WTC11 (cell line): ENCODE measurements around the gene PLEKHA6. TPM values are rescaled to one million over a fixed set of nuclear protein-coding genes. Genes with fewer than 3 reads are reported as not detected.

Source experiments
- ATAC-seq: fragments of 200-7000 bp; cut with Tn5 transposase; 2 replicates; pipeline ENCODE4 v1.10.0; 2021; ENCODE audit warnings: mild to moderate bottlenecking, moderate library complexity
- CTCF ChIA-PET: fragments of 300-600 bp; sonication (Branson Sonifier 250); formaldehyde crosslinking; loops from one replicate; lab custom pipeline; 2021; ENCODE audit warnings: antibody characterized with exemption; lab: Charles Lee
- POLR2A ChIA-PET: fragments of 350-600 bp; sonication (Branson Sonifier 250); formaldehyde crosslinking; loops from one replicate; lab custom pipeline; 2021; ENCODE audit warnings: antibody characterized with exemption; lab: Charles Lee
- DNase-seq: peaks from one replicate; pipeline ENCODE4 v3.0.0; 2021; ENCODE audit warnings: low spot score
- H3K27ac Mint-ChIP-seq: 2 replicates; pipeline ENCODE4 v1.8.0; 2021; ENCODE audit warnings: mixed read lengths
- H3K27me3 Mint-ChIP-seq: 2 replicates; pipeline ENCODE4 v1.8.0; 2021; ENCODE audit warnings: low read depth, mild to moderate bottlenecking, moderate library complexity, mixed read lengths
- H3K36me3 Mint-ChIP-seq: 2 replicates; pipeline ENCODE4 v1.8.0; 2021; ENCODE audit warnings: mixed read lengths
- H3K4me1 Mint-ChIP-seq: 2 replicates; pipeline ENCODE4 v1.8.0; 2022; ENCODE audit warnings: mixed read lengths
- H3K4me3 Mint-ChIP-seq: 2 replicates; pipeline ENCODE4 v1.8.0; 2021; ENCODE audit warnings: mild to moderate bottlenecking, moderate library complexity, mixed read lengths
- H3K9me3 Mint-ChIP-seq: 2 replicates; pipeline ENCODE4 v1.8.0; 2021; ENCODE audit warnings: mixed read lengths
- ATF1 ChIP-seq: sonication (generic); formaldehyde crosslinking; IDR thresholded peaks from 2 replicates; pipeline ENCODE4 v1.8.1; 2023; ENCODE audit warnings: mild to moderate bottlenecking, moderate library complexity, missing genetic modification reagents
- CREM ChIP-seq: sonication (generic); formaldehyde crosslinking; IDR thresholded peaks from 2 replicates; pipeline ENCODE4 v1.8.1; 2022; ENCODE audit warnings: mild to moderate bottlenecking, missing genetic modification reagents, moderate library complexity
- EMX1 ChIP-seq: fragments of 250-450 bp; sonication (Bioruptor Pico); IDR thresholded peaks from 2 replicates; pipeline ENCODE4 v1.8.0; 2021; ENCODE audit warnings: mild to moderate bottlenecking
- ETV6 ChIP-seq: sonication (generic); formaldehyde crosslinking; IDR thresholded peaks from 2 replicates; pipeline ENCODE4 v1.8.1; 2022; ENCODE audit warnings: mild to moderate bottlenecking, missing genetic modification reagents
- GABPB1 ChIP-seq: sonication (generic); formaldehyde crosslinking; IDR thresholded peaks from 2 replicates; pipeline ENCODE4 v1.8.1; 2023; ENCODE audit warnings: mild to moderate bottlenecking, missing genetic modification reagents
- NFYB ChIP-seq: sonication (generic); formaldehyde crosslinking; conservative IDR thresholded peaks from 2 replicates; pipeline ENCODE4 v1.8.0; 2022; ENCODE audit warnings: low read depth, missing genetic modification reagents
- NR3C1 ChIP-seq: sonication (generic); formaldehyde crosslinking; conservative IDR thresholded peaks from 2 replicates; pipeline ENCODE4 v1.8.1; 2023; ENCODE audit warnings: low read depth, mild to moderate bottlenecking, missing genetic modification reagents
- PRRX2 ChIP-seq: fragments of 250-450 bp; sonication (Bioruptor Pico); IDR thresholded peaks from 2 replicates; pipeline ENCODE4 v1.8.0; 2021; ENCODE audit warnings: mild to moderate bottlenecking
- RELA ChIP-seq: sonication (generic); formaldehyde crosslinking; IDR thresholded peaks from 2 replicates; pipeline ENCODE4 v1.8.1; 2022; ENCODE audit warnings: missing genetic modification reagents, mild to moderate bottlenecking, borderline replicate concordance
- SMAD4 ChIP-seq: sonication (generic); formaldehyde crosslinking; IDR thresholded peaks from 2 replicates; pipeline ENCODE4 v1.8.0; 2022; ENCODE audit warnings: mild to moderate bottlenecking, missing genetic modification reagents
- TEAD4 ChIP-seq: sonication (generic); formaldehyde crosslinking; IDR thresholded peaks from 2 replicates; pipeline ENCODE4 v1.8.0; 2022; ENCODE audit warnings: mild to moderate bottlenecking, missing genetic modification reagents
- ZNF138 ChIP-seq: sonication (generic); formaldehyde crosslinking; conservative IDR thresholded peaks from 2 replicates; pipeline ENCODE4 v1.8.1; 2022; ENCODE audit warnings: mild to moderate bottlenecking, moderate library complexity, missing genetic modification reagents
- ZNF416 ChIP-seq: fragments of 250-450 bp; sonication (Bioruptor Pico); IDR thresholded peaks from 2 replicates; pipeline ENCODE4 v1.9.0; 2021; ENCODE audit warnings: mild to moderate bottlenecking, inconsistent platforms
- total RNA-seq: library from RNA; stranded (reverse); gene quantifications from 3 replicates; pipeline ENCODE4 v1.2.3, GENCODE V29; 2021
- TF ChIP-seq, protein P1 (sequence below): sonication (generic); formaldehyde crosslinking; IDR thresholded peaks from 2 replicates; pipeline ENCODE4 v1.8.0; 2022; ENCODE audit warnings: mild to moderate bottlenecking, missing genetic modification reagents
- TF ChIP-seq, protein P2 (sequence below): fragments of 250-450 bp; sonication (Bioruptor Pico); IDR thresholded peaks from 2 replicates; pipeline ENCODE4 v1.9.0; 2021; ENCODE audit warnings: mild to moderate bottlenecking
- TF ChIP-seq, protein P3 (sequence below): sonication (generic); formaldehyde crosslinking; IDR thresholded peaks from 2 replicates; pipeline ENCODE4 v1.8.1; 2023; ENCODE audit warnings: mild to moderate bottlenecking, missing genetic modification reagents, moderate library complexity
- TF ChIP-seq, protein P4 (sequence below): fragments of 200-600 bp; IDR thresholded peaks from 2 replicates; pipeline ENCODE4 v1.8.0; 2022; ENCODE audit warnings: antibody characterized with exemption
- TF ChIP-seq, protein P5 (sequence below): fragments of 250-450 bp; sonication (Bioruptor Pico); IDR thresholded peaks from 2 replicates; pipeline ENCODE4 v1.9.0; 2021; ENCODE audit warnings: mild to moderate bottlenecking
- TF ChIP-seq, protein P6 (sequence below): fragments of 250-450 bp; sonication (Bioruptor Pico); IDR thresholded peaks from 2 replicates; pipeline ENCODE4 v1.9.0; 2021; ENCODE audit warnings: mild to moderate bottlenecking, borderline replicate concordance
- TF ChIP-seq, protein P7 (sequence below): sonication (generic); formaldehyde crosslinking; IDR thresholded peaks from 2 replicates; pipeline ENCODE4 v1.8.0; 2023; ENCODE audit warnings: missing genetic modification reagents, mild to moderate bottlenecking, borderline replicate concordance

PLEKHA6 gene
- total RNA-seq, 1 experiment from 2014 or later = 11.6 TPM

DNA sequence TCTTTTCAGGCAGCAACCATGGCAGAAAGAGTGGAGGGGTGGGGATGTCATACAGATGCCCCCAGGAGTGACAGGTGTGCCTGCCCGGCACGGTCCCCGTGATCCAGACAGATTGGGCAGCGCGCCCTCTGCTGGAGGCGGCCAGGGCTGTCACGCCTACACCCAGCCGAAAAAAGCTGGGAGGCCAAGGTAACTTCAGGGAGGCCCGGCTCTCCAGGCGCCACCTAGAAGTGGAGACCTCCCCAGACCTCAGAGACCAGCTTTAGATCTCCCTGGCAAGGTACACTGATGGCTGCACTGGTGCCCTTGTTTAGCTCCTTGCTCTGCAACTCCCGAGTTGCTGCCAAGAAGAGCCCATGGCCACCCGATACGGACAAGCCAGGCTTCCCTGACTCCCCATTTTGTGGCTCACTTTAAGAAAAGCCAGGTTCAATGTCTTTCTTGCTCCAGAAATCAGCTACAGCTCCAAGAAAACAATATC is 152.6 kb downstream of the PLEKHA6 start (continued):
- TF ChIP-seq, protein P1, sequence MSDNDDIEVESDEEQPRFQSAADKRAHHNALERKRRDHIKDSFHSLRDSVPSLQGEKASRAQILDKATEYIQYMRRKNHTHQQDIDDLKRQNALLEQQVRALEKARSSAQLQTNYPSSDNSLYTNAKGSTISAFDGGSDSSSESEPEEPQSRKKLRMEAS = 0 out of 2 replicates have a peak, but pooled peaks have one; percentile 23
- TF ChIP-seq EMX1 (CRISPR knock-in tag) (no peak), ATF1 (no peak), NFYB (no peak), ZNF138 (CRISPR knock-in tag) (no peak), ZNF416 (CRISPR knock-in tag) (no peak), CREM (peak; percentile 40; the same call in 1 of the 2 replicates), RELA (CRISPR knock-in tag) (no peak)
- TF ChIP-seq, protein P2, sequence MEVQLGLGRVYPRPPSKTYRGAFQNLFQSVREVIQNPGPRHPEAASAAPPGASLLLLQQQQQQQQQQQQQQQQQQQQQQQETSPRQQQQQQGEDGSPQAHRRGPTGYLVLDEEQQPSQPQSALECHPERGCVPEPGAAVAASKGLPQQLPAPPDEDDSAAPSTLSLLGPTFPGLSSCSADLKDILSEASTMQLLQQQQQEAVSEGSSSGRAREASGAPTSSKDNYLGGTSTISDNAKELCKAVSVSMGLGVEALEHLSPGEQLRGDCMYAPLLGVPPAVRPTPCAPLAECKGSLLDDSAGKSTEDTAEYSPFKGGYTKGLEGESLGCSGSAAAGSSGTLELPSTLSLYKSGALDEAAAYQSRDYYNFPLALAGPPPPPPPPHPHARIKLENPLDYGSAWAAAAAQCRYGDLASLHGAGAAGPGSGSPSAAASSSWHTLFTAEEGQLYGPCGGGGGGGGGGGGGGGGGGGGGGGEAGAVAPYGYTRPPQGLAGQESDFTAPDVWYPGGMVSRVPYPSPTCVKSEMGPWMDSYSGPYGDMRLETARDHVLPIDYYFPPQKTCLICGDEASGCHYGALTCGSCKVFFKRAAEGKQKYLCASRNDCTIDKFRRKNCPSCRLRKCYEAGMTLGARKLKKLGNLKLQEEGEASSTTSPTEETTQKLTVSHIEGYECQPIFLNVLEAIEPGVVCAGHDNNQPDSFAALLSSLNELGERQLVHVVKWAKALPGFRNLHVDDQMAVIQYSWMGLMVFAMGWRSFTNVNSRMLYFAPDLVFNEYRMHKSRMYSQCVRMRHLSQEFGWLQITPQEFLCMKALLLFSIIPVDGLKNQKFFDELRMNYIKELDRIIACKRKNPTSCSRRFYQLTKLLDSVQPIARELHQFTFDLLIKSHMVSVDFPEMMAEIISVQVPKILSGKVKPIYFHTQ (CRISPR knock-in tag) = no peak
- TF ChIP-seq, protein P3, sequence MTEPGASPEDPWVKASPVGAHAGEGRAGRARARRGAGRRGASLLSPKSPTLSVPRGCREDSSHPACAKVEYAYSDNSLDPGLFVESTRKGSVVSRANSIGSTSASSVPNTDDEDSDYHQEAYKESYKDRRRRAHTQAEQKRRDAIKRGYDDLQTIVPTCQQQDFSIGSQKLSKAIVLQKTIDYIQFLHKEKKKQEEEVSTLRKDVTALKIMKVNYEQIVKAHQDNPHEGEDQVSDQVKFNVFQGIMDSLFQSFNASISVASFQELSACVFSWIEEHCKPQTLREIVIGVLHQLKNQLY (CRISPR knock-in tag) = no peak
- TF ChIP-seq, protein P4, sequence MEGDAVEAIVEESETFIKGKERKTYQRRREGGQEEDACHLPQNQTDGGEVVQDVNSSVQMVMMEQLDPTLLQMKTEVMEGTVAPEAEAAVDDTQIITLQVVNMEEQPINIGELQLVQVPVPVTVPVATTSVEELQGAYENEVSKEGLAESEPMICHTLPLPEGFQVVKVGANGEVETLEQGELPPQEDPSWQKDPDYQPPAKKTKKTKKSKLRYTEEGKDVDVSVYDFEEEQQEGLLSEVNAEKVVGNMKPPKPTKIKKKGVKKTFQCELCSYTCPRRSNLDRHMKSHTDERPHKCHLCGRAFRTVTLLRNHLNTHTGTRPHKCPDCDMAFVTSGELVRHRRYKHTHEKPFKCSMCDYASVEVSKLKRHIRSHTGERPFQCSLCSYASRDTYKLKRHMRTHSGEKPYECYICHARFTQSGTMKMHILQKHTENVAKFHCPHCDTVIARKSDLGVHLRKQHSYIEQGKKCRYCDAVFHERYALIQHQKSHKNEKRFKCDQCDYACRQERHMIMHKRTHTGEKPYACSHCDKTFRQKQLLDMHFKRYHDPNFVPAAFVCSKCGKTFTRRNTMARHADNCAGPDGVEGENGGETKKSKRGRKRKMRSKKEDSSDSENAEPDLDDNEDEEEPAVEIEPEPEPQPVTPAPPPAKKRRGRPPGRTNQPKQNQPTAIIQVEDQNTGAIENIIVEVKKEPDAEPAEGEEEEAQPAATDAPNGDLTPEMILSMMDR = peak; percentile 94
- TF ChIP-seq, protein P5, sequence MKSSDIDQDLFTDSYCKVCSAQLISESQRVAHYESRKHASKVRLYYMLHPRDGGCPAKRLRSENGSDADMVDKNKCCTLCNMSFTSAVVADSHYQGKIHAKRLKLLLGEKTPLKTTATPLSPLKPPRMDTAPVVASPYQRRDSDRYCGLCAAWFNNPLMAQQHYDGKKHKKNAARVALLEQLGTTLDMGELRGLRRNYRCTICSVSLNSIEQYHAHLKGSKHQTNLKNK (CRISPR knock-in tag) = no peak

DNA sequence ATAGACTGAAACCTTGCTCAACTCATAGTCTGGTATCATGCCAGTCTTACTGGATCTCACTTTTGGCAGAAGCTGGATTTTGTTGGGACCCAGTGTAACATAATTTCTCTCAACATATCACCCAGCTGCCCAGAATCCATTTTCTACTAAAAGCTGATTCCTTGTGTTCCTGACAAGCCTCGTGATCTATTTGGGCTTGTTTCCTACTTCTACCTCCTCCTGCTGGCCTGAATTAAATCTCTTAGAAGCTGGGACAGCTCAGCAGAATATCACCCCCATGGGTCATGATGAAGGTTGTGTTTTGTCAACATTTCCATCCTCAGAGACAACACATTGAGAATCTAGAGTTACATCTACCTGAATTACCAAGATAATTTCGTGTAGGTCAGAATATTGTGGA is 153.6 kb downstream of the PLEKHA6 start:
- ChIA-PET POLR2A (no interaction called here), CTCF (interaction anchor here (0.6 to 6.0 kb wide), 12 partner anchors 9 to 321 kb away, joined by 3 to 159 read pairs (median 14); partner anchors contain the start of genes KISS1, PLEKHA6 and REN)
- Mint-ChIP-seq H3K36me3 (no peaks in the 10 kb centered on the region), H3K27me3 (no peaks in the 10 kb centered on the region; the same call in 1 of the 2 replicates), H3K4me1 (no peaks in the 10 kb centered on the region), H3K4me3 (no peak overlapping the region), H3K9me3 (no peaks in the 10 kb centered on the region), H3K27ac (no peak overlapping the region)
- DNase-seq (no peak), ATAC-seq (no peak)
- TF ChIP-seq, protein P6, sequence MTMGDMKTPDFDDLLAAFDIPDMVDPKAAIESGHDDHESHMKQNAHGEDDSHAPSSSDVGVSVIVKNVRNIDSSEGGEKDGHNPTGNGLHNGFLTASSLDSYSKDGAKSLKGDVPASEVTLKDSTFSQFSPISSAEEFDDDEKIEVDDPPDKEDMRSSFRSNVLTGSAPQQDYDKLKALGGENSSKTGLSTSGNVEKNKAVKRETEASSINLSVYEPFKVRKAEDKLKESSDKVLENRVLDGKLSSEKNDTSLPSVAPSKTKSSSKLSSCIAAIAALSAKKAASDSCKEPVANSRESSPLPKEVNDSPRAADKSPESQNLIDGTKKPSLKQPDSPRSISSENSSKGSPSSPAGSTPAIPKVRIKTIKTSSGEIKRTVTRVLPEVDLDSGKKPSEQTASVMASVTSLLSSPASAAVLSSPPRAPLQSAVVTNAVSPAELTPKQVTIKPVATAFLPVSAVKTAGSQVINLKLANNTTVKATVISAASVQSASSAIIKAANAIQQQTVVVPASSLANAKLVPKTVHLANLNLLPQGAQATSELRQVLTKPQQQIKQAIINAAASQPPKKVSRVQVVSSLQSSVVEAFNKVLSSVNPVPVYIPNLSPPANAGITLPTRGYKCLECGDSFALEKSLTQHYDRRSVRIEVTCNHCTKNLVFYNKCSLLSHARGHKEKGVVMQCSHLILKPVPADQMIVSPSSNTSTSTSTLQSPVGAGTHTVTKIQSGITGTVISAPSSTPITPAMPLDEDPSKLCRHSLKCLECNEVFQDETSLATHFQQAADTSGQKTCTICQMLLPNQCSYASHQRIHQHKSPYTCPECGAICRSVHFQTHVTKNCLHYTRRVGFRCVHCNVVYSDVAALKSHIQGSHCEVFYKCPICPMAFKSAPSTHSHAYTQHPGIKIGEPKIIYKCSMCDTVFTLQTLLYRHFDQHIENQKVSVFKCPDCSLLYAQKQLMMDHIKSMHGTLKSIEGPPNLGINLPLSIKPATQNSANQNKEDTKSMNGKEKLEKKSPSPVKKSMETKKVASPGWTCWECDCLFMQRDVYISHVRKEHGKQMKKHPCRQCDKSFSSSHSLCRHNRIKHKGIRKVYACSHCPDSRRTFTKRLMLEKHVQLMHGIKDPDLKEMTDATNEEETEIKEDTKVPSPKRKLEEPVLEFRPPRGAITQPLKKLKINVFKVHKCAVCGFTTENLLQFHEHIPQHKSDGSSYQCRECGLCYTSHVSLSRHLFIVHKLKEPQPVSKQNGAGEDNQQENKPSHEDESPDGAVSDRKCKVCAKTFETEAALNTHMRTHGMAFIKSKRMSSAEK (CRISPR knock-in tag) = no peak
- no peak for TF ChIP-seq PRRX2 (CRISPR knock-in tag)
- TF ChIP-seq ZNF138 (CRISPR knock-in tag) = no peak
- TF ChIP-seq, protein P4 = no peak
- no peak for TF ChIP-seq SMAD4 (CRISPR knock-in tag)
- TF ChIP-seq ETV6 (CRISPR knock-in tag) = no peak
- TF ChIP-seq, protein P7, sequence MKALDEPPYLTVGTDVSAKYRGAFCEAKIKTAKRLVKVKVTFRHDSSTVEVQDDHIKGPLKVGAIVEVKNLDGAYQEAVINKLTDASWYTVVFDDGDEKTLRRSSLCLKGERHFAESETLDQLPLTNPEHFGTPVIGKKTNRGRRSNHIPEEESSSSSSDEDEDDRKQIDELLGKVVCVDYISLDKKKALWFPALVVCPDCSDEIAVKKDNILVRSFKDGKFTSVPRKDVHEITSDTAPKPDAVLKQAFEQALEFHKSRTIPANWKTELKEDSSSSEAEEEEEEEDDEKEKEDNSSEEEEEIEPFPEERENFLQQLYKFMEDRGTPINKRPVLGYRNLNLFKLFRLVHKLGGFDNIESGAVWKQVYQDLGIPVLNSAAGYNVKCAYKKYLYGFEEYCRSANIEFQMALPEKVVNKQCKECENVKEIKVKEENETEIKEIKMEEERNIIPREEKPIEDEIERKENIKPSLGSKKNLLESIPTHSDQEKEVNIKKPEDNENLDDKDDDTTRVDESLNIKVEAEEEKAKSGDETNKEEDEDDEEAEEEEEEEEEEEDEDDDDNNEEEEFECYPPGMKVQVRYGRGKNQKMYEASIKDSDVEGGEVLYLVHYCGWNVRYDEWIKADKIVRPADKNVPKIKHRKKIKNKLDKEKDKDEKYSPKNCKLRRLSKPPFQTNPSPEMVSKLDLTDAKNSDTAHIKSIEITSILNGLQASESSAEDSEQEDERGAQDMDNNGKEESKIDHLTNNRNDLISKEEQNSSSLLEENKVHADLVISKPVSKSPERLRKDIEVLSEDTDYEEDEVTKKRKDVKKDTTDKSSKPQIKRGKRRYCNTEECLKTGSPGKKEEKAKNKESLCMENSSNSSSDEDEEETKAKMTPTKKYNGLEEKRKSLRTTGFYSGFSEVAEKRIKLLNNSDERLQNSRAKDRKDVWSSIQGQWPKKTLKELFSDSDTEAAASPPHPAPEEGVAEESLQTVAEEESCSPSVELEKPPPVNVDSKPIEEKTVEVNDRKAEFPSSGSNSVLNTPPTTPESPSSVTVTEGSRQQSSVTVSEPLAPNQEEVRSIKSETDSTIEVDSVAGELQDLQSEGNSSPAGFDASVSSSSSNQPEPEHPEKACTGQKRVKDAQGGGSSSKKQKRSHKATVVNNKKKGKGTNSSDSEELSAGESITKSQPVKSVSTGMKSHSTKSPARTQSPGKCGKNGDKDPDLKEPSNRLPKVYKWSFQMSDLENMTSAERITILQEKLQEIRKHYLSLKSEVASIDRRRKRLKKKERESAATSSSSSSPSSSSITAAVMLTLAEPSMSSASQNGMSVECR (CRISPR knock-in tag) = no peak
- TF ChIP-seq NR3C1 (CRISPR knock-in tag) = no peak
- no peak for TF ChIP-seq TEAD4 (CRISPR knock-in tag)
- no peak for TF ChIP-seq GABPB1 (CRISPR knock-in tag)
